Nephron (organoid): ENCODE results near the gene GNPTAB.

ENCODE experiments used
- H3K27ac Mint-ChIP-seq, 3 experiments: 2 replicates each; pipeline ENCODE4 v1.8.0; 2020; ENCODE audit warnings: mixed read lengths in 3 of 3, mild to moderate bottlenecking in 2 of 3, moderate library complexity in 1 of 3
- H3K27me3 Mint-ChIP-seq: 2 replicates; pipeline ENCODE4 v1.8.0; 2021; ENCODE audit warnings: low read depth, mild to moderate bottlenecking, moderate library complexity, mixed read lengths
- H3K36me3 Mint-ChIP-seq: 2 replicates; pipeline ENCODE4 v1.8.0; 2020; ENCODE audit warnings: low read depth, mixed read lengths
- H3K4me1 Mint-ChIP-seq: 2 replicates; pipeline ENCODE4 v1.8.0; 2020; ENCODE audit warnings: mixed read lengths
- H3K4me3 Mint-ChIP-seq, 3 experiments: 2 replicates each; pipeline ENCODE4 v1.8.0; 2020; ENCODE audit warnings: mild to moderate bottlenecking in 3 of 3, mixed read lengths in 3 of 3, moderate library complexity in 2 of 3
- H3K9me3 Mint-ChIP-seq: 2 replicates; pipeline ENCODE4 v1.8.0; 2020; ENCODE audit warnings: mixed read lengths
- TF ChIP-seq, protein P1 (sequence below), 3 experiments: fragments of 200-600 bp; sonication (generic); IDR thresholded peaks; one replicate each; pipeline ENCODE4 v1.5.0; 2021; ENCODE audit warnings: antibody characterized with exemption in 3 of 3; ENCODE audit not compliant: unreplicated experiment in 3 of 3

Gene GNPTAB

DNA sequence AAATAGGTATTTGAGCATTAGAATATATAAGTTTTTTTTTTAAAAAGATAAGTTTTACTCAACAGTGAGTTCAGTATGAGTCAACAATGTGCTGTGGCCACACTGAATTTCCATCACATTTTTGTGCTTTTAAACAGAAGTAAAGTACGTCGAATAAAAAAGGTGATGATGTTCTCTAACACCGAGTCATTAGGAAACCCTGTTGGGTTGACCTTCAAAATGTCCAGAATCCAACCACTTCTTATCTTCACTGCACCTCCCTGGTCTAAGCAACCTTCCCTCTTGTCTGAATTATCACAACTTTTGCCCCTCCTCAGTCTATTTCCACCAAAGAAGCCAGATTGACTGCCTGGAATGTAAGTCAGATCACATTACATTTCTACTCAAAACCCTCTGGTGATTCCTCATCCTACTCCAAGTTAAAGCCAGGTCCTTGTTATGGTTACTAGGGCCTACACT lies 48.5 kb downstream of the GNPTAB start:
- peaks cover 11% of the 10 kb centered on the region for H3K4me1 Mint-ChIP-seq
- H3K9me3 Mint-ChIP-seq: no peaks in the 10 kb centered on the region
- no peak overlapping the region for H3K27ac Mint-ChIP-seq
- H3K36me3 Mint-ChIP-seq: peaks cover 20% of the 10 kb centered on the region
- TF ChIP-seq, protein P1, sequence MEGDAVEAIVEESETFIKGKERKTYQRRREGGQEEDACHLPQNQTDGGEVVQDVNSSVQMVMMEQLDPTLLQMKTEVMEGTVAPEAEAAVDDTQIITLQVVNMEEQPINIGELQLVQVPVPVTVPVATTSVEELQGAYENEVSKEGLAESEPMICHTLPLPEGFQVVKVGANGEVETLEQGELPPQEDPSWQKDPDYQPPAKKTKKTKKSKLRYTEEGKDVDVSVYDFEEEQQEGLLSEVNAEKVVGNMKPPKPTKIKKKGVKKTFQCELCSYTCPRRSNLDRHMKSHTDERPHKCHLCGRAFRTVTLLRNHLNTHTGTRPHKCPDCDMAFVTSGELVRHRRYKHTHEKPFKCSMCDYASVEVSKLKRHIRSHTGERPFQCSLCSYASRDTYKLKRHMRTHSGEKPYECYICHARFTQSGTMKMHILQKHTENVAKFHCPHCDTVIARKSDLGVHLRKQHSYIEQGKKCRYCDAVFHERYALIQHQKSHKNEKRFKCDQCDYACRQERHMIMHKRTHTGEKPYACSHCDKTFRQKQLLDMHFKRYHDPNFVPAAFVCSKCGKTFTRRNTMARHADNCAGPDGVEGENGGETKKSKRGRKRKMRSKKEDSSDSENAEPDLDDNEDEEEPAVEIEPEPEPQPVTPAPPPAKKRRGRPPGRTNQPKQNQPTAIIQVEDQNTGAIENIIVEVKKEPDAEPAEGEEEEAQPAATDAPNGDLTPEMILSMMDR (IDR thresholded peaks at IDR 0.05; ENCODE audit: unreplicated experiment in 3 of 3): no peak
- no peak overlapping the region for H3K4me3 Mint-ChIP-seq
- H3K27me3 Mint-ChIP-seq: no peaks in the 10 kb centered on the region

DNA sequence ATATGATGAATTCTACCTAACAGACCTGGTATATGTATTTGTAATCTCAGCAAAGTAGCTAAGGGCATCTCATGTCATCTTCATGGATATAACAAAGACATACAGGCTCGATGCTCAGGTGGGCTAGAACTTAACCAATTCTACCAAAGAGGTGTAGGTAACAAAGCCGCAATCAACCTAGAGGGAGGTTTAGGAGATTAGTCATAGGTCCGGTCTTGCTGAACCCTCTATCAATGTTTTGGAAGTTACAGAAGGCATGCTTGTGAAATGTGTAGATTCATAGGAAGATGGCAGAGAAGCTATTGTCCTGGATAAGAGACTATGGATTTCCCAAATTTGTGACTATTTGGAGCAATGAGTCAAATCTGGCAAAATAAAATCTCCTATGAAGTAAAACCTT lies 48.9 kb downstream of the GNPTAB start:
- Mint-ChIP-seq H3K9me3 (no peaks in the 10 kb centered on the region), H3K4me1 (peaks cover 11% of the 10 kb centered on the region), H3K4me3 (no peak overlapping the region), H3K27me3 (no peaks in the 10 kb centered on the region), H3K36me3 (peaks cover 16% of the 10 kb centered on the region), H3K27ac (no peak overlapping the region)
- TF ChIP-seq, protein P1 (IDR thresholded peaks at IDR 0.05; ENCODE audit: unreplicated experiment in 3 of 3): no peak

DNA sequence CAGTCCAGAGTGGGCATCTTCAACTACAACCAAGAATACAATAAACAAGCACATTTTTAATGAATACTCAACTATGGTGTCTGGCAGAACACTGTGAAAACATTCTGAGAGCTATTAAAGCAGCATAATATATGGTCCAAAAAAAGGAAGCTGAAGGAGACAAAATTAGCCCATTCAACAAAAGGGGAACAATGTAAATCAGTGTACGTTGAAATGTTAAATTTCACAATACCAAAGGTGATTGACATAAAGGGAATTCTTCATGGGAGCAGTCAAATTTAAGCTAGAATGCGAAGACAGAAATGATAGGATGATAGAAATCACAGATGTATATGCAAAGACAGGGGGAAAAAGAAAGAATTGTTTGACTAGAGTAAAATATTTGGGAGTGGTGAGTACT lies 50.2 kb downstream of the GNPTAB start:
- Mint-ChIP-seq H3K4me3 (no peak overlapping the region), H3K27me3 (no peaks in the 10 kb centered on the region), H3K27ac (no peak overlapping the region), H3K36me3 (peaks cover 15% of the 10 kb centered on the region), H3K4me1 (peaks cover 11% of the 10 kb centered on the region), H3K9me3 (no peaks in the 10 kb centered on the region)
- TF ChIP-seq, protein P1 (IDR thresholded peaks at IDR 0.05; ENCODE audit: unreplicated experiment in 3 of 3): no peak

DNA sequence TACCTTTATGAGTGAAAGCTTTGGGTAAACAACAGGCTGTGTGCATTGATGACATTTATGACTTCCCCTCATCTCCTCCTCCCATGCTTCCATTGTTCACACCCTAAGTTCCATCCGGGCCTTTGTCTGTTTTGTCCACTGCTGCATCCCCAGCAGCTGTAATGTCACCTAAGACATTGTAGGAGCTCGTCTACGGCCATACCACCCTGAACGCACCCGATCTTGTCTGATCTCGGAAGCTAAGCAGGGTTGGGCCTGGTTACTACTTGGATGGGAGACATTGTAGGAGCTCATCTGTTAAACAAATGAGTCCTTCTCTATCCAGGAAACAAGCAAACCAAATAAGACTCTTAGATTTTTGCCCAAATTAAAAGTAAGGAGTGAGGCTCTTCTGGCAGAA lies 51.1 kb downstream of the GNPTAB start:
- H3K4me3 Mint-ChIP-seq: no peak overlapping the region
- TF ChIP-seq, protein P1 (IDR thresholded peaks at IDR 0.05; ENCODE audit: unreplicated experiment in 3 of 3): no peak
- H3K4me1 Mint-ChIP-seq: peaks cover 11% of the 10 kb centered on the region
- no peak overlapping the region for H3K27ac Mint-ChIP-seq
- no peaks in the 10 kb centered on the region for H3K9me3 Mint-ChIP-seq
- peaks cover 13% of the 10 kb centered on the region for H3K36me3 Mint-ChIP-seq
- no peaks in the 10 kb centered on the region for H3K27me3 Mint-ChIP-seq

DNA sequence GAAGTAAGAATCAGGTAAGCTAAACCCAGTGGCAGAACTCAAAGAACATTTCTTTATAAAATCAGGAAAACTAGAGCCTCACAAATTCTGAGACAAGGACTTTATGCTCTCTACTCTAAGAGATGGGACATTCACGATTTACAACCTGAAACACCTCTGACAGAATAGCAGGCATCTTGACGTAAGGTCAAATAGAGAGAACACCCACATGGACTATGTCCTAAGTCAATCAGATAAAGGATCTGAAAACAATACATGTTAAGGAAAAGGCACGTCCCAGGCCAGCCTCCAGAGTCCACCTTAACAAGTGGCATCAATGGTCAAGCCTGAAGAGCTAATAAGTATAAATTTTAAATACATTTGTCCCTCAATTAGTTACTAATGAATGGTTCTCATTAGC lies 51.6 kb downstream of the GNPTAB start:
- Mint-ChIP-seq H3K4me1 (peaks cover 11% of the 10 kb centered on the region), H3K27ac (no peak overlapping the region), H3K4me3 (no peak overlapping the region), H3K27me3 (no peaks in the 10 kb centered on the region), H3K36me3 (peaks cover 9% of the 10 kb centered on the region), H3K9me3 (no peaks in the 10 kb centered on the region)
- TF ChIP-seq, protein P1 (IDR thresholded peaks at IDR 0.05; ENCODE audit: unreplicated experiment in 3 of 3): no peak

DNA sequence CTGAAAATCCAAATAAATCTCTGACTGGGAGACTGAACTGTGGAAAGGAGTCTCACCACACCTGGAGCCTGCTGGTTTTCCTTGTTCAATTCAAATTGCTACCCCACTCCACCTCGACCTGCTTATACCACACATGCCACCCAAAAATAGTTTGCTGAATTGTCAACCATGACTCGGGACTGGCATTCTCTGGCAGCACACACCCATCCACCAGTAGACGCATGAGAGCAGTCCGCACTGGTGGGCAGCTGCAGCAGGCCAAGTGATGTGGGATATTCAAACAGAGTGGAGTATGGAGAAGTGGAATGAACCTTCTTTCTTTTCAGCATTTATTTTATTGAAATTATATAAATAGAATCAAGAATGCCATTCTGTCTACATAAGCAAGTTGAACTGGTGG lies 52.8 kb downstream of the GNPTAB start:
- Mint-ChIP-seq H3K9me3 (no peaks in the 10 kb centered on the region), H3K4me3 (no peak overlapping the region), H3K27me3 (no peaks in the 10 kb centered on the region), H3K4me1 (peaks cover 6% of the 10 kb centered on the region), H3K36me3 (peaks cover 7% of the 10 kb centered on the region), H3K27ac (no peak overlapping the region)
- TF ChIP-seq, protein P1 (IDR thresholded peaks at IDR 0.05; ENCODE audit: unreplicated experiment in 3 of 3): no peak
